ENCODE data around the gene VSIG10L2.

VSIG10L2 gene

DNA sequence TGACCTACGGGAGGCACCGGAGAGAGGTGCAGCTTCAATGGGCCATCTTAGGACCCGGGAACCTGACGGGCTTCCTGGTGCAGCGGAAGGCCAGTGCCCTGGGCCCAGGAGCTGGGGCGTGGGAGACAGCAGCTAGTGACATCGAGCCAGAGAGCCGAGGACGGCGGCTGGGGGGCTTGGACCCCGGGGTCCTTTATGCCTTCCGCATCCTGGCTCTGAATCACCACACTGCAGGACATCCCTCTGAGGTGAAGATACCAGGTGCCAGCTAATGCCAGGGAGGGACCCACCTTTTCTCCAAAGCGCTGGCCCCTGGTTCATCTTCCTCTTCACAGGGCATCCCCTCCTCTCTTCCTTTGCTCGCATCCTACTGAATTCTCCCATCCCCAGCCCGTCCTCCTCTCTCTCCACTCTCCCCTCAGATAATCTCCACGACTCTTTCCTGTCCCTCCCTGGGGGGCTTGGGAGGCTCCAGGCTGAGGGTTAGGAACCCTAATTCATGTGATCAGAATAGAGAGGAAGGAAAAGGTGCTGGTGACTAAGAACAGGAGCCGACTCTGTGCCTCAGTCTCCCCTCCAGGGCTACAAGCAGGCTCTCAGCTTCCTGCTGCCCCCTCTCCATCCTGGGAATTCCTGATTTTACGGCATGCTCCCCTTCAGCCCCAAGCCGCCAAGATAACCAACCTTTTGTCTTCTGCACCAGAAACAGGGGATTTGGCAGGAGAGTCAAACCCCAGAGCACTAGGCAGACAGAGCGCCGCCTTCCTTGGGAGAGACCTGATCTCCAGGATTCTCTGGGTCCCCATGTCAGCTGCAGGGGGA, 8.5 kb downstream of the VSIG10L2 start:
- no peak for DNase-seq (ENCODE audit: extremely low read depth, insufficient read length)
- Histone ChIP-seq H3K27me3 (replicated peaks; ENCODE audit: control insufficient read depth, insufficient read depth, low read length) (no peaks in the 10 kb centered on the region; the same call in 1 of the 2 replicates), H3K4me3 (replicated peaks; ENCODE audit: low read depth, low read length) (no peak overlapping the region), H3K36me3 (ENCODE audit: control insufficient read depth, insufficient read depth, low read length) (no peaks in the 10 kb centered on the region)
- no peak for TF ChIP-seq CTCF (IDR thresholded peaks at IDR 0.05; ENCODE audit: insufficient read depth, low read length, poor library complexity, severe bottlenecking)

- Histone ChIP-seq H3K36me3 (ENCODE audit: control insufficient read depth, insufficient read depth, low read length) (no peaks in the 10 kb centered on the region), H3K27me3 (replicated peaks; ENCODE audit: control insufficient read depth, insufficient read depth, low read length) (no peaks in the 10 kb centered on the region; the same call in 1 of the 2 replicates), H3K4me3 (replicated peaks; ENCODE audit: low read depth, low read length) (no peak overlapping the region)
- TF ChIP-seq CTCF (IDR thresholded peaks at IDR 0.05; ENCODE audit: insufficient read depth, low read length, poor library complexity, severe bottlenecking) = no peak
- DNase-seq (ENCODE audit: extremely low read depth, insufficient read length) = no peak
Observed at GRCh38 chr11:125954945-125955640, 9.2 kb downstream of the VSIG10L2 start.

DNA sequence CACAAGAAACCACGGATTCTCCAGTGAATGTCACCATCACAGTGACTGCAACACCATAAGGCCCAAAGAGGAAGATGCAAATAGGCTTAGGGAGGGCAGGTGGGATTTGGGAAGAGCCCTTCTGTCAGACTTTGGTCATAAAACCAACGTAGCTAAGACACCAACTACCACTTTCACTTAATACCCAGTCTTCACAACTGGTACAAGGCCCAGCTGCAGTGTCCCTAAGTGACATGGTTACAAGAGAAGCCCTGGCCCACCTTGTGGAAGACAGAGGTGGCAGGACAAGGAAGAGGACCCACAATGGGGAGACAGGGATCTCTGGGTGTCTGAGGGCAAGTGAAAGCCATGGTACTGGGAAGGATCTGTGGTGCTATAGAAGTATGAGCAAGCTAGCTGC, 10.0 kb downstream of the VSIG10L2 start:
- DNase-seq (ENCODE audit: extremely low read depth, insufficient read length) = no peak
- H3K36me3 ChIP-seq (ENCODE audit: control insufficient read depth, insufficient read depth, low read length) = no peaks in the 10 kb centered on the region
- no peak for TF ChIP-seq CTCF (IDR thresholded peaks at IDR 0.05; ENCODE audit: insufficient read depth, low read length, poor library complexity, severe bottlenecking)
- H3K4me3 ChIP-seq (replicated peaks; ENCODE audit: low read depth, low read length) = no peak overlapping the region
- H3K27me3 ChIP-seq (replicated peaks; ENCODE audit: control insufficient read depth, insufficient read depth, low read length) = no peaks in the 10 kb centered on the region; the same call in 1 of the 2 replicates

DNA sequence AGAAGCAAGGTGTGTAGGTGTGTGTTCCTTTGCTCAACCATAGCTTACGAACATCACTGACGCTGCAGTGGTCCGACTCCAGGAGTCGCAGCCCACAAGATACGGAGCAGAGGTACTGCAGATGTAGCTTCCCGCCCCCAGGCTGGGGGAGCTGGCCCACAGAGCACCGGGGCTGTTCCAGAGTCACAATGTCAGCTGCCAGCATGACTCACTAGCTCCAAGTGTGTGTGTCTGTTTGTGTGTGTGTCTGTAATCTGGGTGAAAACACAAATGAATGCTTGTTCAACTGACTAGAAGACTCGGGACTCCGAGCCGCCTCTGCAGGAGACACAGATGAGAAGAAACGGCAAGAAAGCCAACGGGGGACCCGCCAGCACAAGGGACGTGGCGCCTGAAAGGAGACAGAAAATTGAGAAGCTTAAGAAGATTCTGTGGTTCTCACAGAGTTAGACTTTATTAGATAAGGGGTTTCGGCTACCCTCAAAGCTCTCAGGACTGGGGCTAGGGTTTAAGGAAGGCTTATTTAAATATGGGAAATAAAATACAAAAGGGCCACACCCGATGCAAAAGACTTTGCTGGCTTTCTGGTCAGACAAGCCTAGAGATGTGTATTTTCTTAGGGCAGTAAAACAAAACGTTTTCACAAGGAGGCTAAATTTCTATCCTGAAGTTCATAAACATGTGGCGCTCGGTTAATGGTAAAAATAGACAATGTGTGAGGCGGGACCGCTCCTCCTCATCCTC, 10.7 kb downstream of the VSIG10L2 start:
- Histone ChIP-seq H3K4me3 (replicated peaks; ENCODE audit: low read depth, low read length) (no peak overlapping the region), H3K36me3 (ENCODE audit: control insufficient read depth, insufficient read depth, low read length) (no peaks in the 10 kb centered on the region), H3K27me3 (replicated peaks; ENCODE audit: control insufficient read depth, insufficient read depth, low read length) (no peaks in the 10 kb centered on the region; the same call in none of the 2 replicates)
- no peak for DNase-seq (ENCODE audit: extremely low read depth, insufficient read length)
- no peak for TF ChIP-seq CTCF (IDR thresholded peaks at IDR 0.05; ENCODE audit: insufficient read depth, low read length, poor library complexity, severe bottlenecking)

GRCh38 chr11:125957618-125958332, 11.9 kb downstream of the VSIG10L2 start:
- H3K36me3 ChIP-seq (ENCODE audit: control insufficient read depth, insufficient read depth, low read length) = no peaks in the 10 kb centered on the region
- no peak for TF ChIP-seq CTCF (IDR thresholded peaks at IDR 0.05; ENCODE audit: insufficient read depth, low read length, poor library complexity, severe bottlenecking)

More at GRCh38 chr11:125957618-125958332, 11.9 kb downstream of the VSIG10L2 start:
- Histone ChIP-seq H3K27me3 (replicated peaks; ENCODE audit: control insufficient read depth, insufficient read depth, low read length) (no peaks in the 10 kb centered on the region; the same call in none of the 2 replicates), H3K4me3 (replicated peaks; ENCODE audit: low read depth, low read length) (no peak overlapping the region)
- DNase-seq (ENCODE audit: extremely low read depth, insufficient read length) = no peak

Data from GM06990 (cell line).